ENCODE measurements around the gene HHLA2. TPM values are rescaled to one million over a fixed set of nuclear protein-coding genes. Genes with fewer than 3 reads are reported as not detected.

Gene HHLA2
- total RNA-seq, 2 donors from 2014 or later, result not detected

DNA sequence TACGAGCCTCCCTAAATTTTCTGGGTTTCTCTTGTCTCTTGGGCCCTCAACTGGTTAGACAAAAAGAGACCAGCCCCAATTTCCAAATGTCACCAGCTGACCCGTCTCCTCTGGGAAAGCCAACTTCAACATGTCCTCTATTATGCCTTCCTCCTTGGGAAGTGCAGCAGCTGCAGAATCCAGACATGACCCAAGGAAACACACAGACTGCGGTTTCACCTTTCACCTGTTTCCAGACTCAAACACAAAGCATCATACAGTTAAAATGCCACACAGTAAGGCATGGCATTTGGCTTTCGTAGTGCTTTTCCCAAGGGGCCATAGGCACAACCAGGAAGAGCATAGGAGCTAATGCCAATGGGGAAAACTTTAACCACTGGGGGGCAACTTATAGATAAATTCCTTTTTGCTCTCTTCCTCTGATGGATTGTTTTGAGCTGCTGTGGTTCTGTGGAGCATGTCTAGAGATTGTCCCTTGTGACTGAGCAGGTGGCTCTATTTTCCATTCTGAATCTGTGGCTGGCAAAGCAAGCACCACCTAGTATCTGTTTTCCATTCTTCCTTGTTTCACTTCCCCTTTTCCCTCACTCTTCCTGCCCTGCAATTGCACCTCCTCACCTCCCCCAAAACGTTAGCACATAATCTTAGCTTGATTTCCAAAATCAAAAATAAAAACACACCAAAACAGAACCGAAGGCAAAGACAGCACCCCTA is 49.3 kb downstream of the HHLA2 start:
- Mint-ChIP-seq H3K27me3 (ENCODE audit: insufficient read depth) (no peaks in the 10 kb centered on the region), H3K9me3 (no peaks in the 10 kb centered on the region), H3K27ac (no peak overlapping the region), H3K36me3 (ENCODE audit: low read depth) (no peaks in the 10 kb centered on the region), H3K4me3 (no peak overlapping the region), H3K4me1 (no peaks in the 10 kb centered on the region)
- WGBS, 2 experiments (ENCODE audit: insufficient coverage in 1 of 2, insufficient read length in 1 of 2), result 47 to 60% methylated on average over 3 to 6 of the region's 6 CpGs
- no peak overlapping the region for H3K9ac ChIP-seq (ENCODE audit: extremely low read depth, low read length, poor library complexity, severe bottlenecking)
- no peaks in the 10 kb centered on the region for H3K4me1 ChIP-seq (ENCODE audit: control insufficient read depth, insufficient read depth, low read length)
- H3K27me3 ChIP-seq (ENCODE audit: control insufficient read depth, insufficient read depth, low read length, poor library complexity, severe bottlenecking), result no peaks in the 10 kb centered on the region
- TF ChIP-seq, protein P1, sequence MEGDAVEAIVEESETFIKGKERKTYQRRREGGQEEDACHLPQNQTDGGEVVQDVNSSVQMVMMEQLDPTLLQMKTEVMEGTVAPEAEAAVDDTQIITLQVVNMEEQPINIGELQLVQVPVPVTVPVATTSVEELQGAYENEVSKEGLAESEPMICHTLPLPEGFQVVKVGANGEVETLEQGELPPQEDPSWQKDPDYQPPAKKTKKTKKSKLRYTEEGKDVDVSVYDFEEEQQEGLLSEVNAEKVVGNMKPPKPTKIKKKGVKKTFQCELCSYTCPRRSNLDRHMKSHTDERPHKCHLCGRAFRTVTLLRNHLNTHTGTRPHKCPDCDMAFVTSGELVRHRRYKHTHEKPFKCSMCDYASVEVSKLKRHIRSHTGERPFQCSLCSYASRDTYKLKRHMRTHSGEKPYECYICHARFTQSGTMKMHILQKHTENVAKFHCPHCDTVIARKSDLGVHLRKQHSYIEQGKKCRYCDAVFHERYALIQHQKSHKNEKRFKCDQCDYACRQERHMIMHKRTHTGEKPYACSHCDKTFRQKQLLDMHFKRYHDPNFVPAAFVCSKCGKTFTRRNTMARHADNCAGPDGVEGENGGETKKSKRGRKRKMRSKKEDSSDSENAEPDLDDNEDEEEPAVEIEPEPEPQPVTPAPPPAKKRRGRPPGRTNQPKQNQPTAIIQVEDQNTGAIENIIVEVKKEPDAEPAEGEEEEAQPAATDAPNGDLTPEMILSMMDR (conservative IDR thresholded peaks at IDR 0.05), result no peak
- H3K9me3 ChIP-seq (ENCODE audit: control insufficient read depth, low read length), result no peaks in the 10 kb centered on the region
- H3K36me3 ChIP-seq (ENCODE audit: control insufficient read depth, insufficient read depth, low read length), result no peaks in the 10 kb centered on the region
- H3K27ac ChIP-seq (ENCODE audit: low read depth, low read length), result peak overlapping the region; percentile 78
- H3K4me3 ChIP-seq (ENCODE audit: low read length), result no peak overlapping the region
- DNase-seq, result no peak

DNA sequence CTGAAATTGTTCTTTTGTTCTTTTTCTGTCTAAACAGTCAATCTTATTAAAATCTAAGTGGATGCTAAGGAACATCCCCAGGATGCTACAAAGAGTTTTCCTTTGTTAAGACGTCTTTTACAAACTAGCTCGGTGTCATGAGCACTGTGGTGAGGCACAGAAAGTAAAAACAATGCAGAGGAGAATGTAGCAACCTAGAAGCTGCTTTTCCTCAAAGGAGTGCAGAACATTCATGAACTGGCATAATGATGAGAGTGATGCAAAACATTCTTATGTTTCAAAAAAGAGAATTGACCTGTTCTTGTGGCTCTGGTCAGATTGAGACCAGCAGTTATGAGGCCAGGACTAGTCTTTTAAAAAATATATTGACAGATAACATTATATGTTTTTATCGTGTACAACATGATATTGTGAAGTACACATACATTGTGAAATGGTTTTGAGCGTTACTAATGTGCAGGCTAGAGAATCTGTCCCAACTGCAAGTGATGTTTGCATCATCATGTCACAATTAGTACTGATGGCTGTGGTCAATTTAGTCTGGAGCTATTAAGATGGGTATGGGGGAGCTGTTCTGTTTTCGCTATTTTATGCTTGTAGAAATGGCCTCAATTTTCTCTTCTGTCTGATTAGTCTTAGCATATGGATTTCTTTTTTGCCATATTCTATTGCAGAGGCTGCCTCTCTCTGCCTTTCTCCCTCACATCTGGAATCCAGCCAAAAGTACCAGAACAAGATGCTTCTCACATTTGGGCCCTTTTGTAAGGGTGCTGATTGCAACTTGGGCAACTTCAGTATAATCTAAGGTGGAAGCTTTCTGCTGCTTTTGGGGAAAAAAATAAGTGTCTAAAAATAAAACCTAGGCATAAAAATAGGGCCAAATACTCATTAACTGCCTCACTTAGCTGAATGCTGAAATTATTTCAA is 50.2 kb downstream of the HHLA2 start:
- Mint-ChIP-seq H3K4me1 (no peaks in the 10 kb centered on the region), H3K27me3 (ENCODE audit: insufficient read depth) (no peaks in the 10 kb centered on the region), H3K36me3 (ENCODE audit: low read depth) (no peaks in the 10 kb centered on the region), H3K27ac (no peak overlapping the region), H3K9me3 (no peaks in the 10 kb centered on the region), H3K4me3 (no peak overlapping the region)
- H3K9me3 ChIP-seq (ENCODE audit: control insufficient read depth, low read length), result no peaks in the 10 kb centered on the region
- H3K36me3 ChIP-seq (ENCODE audit: control insufficient read depth, insufficient read depth, low read length), result no peaks in the 10 kb centered on the region
- DNase-seq, result no peak
- TF ChIP-seq, protein P1 (conservative IDR thresholded peaks at IDR 0.05), result no peak
- H3K27me3 ChIP-seq (ENCODE audit: control insufficient read depth, insufficient read depth, low read length, poor library complexity, severe bottlenecking), result no peaks in the 10 kb centered on the region
- H3K9ac ChIP-seq (ENCODE audit: extremely low read depth, low read length, poor library complexity, severe bottlenecking), result no peak overlapping the region
- no peaks in the 10 kb centered on the region for H3K4me1 ChIP-seq (ENCODE audit: control insufficient read depth, insufficient read depth, low read length)
- peak overlapping the region; percentile 78 for H3K27ac ChIP-seq (ENCODE audit: low read depth, low read length)
- WGBS, 2 experiments (ENCODE audit: insufficient coverage in 1 of 2, insufficient read length in 1 of 2), result 87 to 91% methylated on average over 4 to 5 of the region's 5 CpGs
- no peak overlapping the region for H3K4me3 ChIP-seq (ENCODE audit: low read length)

DNA sequence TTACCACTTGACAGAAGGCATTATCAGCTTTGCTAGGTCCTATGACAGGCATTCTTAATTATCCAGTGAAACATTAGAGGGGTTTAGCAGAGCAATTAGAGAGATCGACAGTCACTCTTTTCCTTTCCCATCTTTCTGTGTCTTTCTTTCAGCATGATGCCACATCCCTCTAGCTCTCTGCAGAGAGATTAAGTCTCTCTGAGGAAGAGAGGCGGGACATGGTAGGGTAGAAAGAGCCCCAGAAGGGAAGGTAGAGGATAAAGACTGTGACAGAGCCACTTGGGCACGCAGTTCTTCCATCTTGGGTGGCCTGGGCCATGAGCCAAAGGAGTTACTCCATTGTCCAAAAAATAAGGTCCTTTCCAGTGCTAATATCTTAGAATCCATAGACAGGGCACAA is 55.8 kb downstream of the HHLA2 start:
- no peak overlapping the region for H3K9ac ChIP-seq (ENCODE audit: extremely low read depth, low read length, poor library complexity, severe bottlenecking)
- 61 to 100% methylated on average over 1 to 3 of the region's 3 CpGs for WGBS, 2 experiments (ENCODE audit: insufficient coverage in 1 of 2, insufficient read length in 1 of 2)
- Mint-ChIP-seq H3K4me3 (no peak overlapping the region), H3K27ac (no peak overlapping the region), H3K9me3 (no peaks in the 10 kb centered on the region), H3K27me3 (ENCODE audit: insufficient read depth) (no peaks in the 10 kb centered on the region), H3K36me3 (ENCODE audit: low read depth) (no peaks in the 10 kb centered on the region), H3K4me1 (no peaks in the 10 kb centered on the region)
- DNase-seq, result no peak
- no peaks in the 10 kb centered on the region for H3K4me1 ChIP-seq (ENCODE audit: control insufficient read depth, insufficient read depth, low read length)
- TF ChIP-seq, protein P1 (conservative IDR thresholded peaks at IDR 0.05), result no peak
- H3K4me3 ChIP-seq (ENCODE audit: low read length), result no peak overlapping the region
- no peaks in the 10 kb centered on the region for H3K9me3 ChIP-seq (ENCODE audit: control insufficient read depth, low read length)
- no peak overlapping the region for H3K27ac ChIP-seq (ENCODE audit: low read depth, low read length)
- H3K27me3 ChIP-seq (ENCODE audit: control insufficient read depth, insufficient read depth, low read length, poor library complexity, severe bottlenecking), result no peaks in the 10 kb centered on the region
- no peaks in the 10 kb centered on the region for H3K36me3 ChIP-seq (ENCODE audit: control insufficient read depth, insufficient read depth, low read length)
